Gastrocnemius medialis (tissue), 4 donors: ENCODE measurements around the gene EPB41L4B.

Source experiments
- POLR2A ChIP-seq, 2 donors: fragments of 450-650 bp; IDR thresholded peaks; one replicate each; pipeline ENCODE4 v1.6.1; 2017; ENCODE audit warnings: antibody characterized with exemption in 2 of 2, mild to moderate bottlenecking in 2 of 2, moderate library complexity in 2 of 2
- TF ChIP-seq, protein P1 (sequence below), 5 experiments: fragments of 450-650 bp in 3 of 5; fragments of 200-600 bp in 2 of 5; sonication (generic) in 2 of 5; IDR thresholded peaks in 4 of 5; conservative IDR thresholded peaks in 1 of 5; 1 replicate in 4 of 5; 2 replicates in 1 of 5; pipeline ENCODE4 v1.5.1; 2016 to 2019; ENCODE audit warnings: antibody characterized with exemption in 5 of 5, mild to moderate bottlenecking in 3 of 5, moderate library complexity in 3 of 5

DNA sequence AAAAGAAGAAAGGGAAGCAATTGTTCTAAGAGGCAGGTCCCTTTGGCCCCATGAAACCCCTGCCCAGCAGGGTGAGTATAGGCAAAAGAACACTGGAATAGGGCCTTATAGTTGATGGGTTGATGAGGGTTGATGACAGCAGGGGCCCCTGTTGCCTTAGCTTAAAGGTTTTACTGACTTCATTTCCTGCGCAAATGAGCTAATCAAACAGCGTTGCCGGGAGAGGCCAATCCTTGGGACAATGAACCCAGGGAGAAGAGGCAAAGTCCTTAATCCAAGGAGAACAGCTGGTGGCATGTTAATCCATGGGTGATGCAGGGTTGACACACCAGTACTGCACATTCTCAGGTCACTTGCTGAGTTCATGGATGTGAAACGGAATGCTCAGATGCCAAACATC is 22.0 kb upstream of the EPB41L4B start:
- TF ChIP-seq, protein P1, sequence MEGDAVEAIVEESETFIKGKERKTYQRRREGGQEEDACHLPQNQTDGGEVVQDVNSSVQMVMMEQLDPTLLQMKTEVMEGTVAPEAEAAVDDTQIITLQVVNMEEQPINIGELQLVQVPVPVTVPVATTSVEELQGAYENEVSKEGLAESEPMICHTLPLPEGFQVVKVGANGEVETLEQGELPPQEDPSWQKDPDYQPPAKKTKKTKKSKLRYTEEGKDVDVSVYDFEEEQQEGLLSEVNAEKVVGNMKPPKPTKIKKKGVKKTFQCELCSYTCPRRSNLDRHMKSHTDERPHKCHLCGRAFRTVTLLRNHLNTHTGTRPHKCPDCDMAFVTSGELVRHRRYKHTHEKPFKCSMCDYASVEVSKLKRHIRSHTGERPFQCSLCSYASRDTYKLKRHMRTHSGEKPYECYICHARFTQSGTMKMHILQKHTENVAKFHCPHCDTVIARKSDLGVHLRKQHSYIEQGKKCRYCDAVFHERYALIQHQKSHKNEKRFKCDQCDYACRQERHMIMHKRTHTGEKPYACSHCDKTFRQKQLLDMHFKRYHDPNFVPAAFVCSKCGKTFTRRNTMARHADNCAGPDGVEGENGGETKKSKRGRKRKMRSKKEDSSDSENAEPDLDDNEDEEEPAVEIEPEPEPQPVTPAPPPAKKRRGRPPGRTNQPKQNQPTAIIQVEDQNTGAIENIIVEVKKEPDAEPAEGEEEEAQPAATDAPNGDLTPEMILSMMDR (IDR thresholded peaks at IDR 0.05 in 4 of 5, conservative IDR thresholded peaks at IDR 0.05 in 1 of 5), result no peak
- no peak for TF ChIP-seq POLR2A (IDR thresholded peaks at IDR 0.05)
